ENCODE results near the gene ASB6.

DNA sequence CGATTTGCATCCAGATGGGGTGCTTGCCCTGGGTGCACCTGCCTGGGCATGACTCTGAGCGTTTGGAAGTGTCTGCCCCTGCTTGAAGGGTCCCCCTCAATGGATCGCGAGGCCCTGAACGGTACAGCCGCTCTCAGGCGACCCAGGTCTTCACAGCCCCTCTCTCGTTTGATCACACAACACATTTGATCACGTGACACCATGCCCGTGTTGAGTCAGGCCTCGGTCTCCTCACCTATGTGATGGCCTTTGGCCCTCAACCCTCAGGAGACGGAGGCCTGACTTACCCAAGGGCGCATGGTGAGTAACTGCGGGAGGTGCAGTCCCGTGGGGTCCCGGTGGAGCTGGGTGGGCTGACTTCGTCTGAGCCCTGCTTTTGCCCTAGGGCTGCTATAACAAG lies 3.0 kb upstream of the ASB6 start:
- TF ChIP-seq, protein P1, sequence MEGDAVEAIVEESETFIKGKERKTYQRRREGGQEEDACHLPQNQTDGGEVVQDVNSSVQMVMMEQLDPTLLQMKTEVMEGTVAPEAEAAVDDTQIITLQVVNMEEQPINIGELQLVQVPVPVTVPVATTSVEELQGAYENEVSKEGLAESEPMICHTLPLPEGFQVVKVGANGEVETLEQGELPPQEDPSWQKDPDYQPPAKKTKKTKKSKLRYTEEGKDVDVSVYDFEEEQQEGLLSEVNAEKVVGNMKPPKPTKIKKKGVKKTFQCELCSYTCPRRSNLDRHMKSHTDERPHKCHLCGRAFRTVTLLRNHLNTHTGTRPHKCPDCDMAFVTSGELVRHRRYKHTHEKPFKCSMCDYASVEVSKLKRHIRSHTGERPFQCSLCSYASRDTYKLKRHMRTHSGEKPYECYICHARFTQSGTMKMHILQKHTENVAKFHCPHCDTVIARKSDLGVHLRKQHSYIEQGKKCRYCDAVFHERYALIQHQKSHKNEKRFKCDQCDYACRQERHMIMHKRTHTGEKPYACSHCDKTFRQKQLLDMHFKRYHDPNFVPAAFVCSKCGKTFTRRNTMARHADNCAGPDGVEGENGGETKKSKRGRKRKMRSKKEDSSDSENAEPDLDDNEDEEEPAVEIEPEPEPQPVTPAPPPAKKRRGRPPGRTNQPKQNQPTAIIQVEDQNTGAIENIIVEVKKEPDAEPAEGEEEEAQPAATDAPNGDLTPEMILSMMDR (IDR thresholded peaks at IDR 0.05), result no peak
- TF ChIP-seq RXRA (IDR thresholded peaks at IDR 0.05; ENCODE audit: borderline replicate concordance, low read depth), result no peak
- TF ChIP-seq, protein P2, sequence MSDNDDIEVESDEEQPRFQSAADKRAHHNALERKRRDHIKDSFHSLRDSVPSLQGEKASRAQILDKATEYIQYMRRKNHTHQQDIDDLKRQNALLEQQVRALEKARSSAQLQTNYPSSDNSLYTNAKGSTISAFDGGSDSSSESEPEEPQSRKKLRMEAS (IDR thresholded peaks at IDR 0.05; ENCODE audit: low read depth), result no peak
